GM19099 (cell line): ENCODE results near the gene PAK1.

Source experiments
- POLR2A ChIP-seq: IDR thresholded peaks from 3 replicates; pipeline ENCODE4 v1.6.1; 2011; ENCODE audit warnings: low read depth; ENCODE audit not compliant: insufficient read length; ENCODE audit errors: extremely low read depth

The PAK1 gene

DNA sequence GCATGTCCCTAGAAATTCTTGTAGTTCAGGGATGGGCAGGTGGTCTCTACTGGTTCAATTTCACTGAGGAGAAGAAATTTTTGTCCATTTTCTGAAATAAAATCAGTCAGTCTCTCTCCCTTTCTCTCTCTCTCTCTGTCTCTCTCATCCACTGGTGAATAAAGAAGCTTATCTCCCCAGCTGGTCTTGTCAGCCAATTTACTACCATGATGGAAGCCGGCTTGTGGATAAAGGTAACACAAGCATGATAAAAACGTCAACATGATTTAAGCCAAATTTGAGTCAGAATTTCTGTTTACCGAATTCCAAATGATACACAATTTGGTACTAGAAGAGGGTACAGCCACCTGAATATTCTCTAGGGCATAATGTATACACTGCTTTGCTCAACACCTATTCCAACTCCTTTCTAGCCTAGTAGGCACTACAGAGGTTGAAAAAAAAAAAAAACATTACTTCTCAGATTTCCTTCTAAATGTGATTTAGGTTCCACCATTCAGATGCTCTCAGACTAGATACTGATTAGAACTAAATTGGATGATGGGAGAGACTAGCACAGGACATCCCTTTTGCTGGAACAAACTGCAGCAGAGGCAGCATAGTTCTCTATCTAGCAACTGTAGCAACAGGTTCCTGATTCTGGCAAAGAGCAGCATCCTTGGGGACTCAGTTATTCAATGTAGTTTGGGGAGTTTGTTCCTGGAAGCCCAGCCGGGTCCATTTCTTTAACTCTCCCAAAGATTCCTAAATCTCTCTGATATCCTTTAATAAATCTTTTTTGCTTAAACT is 18.8 kb downstream of the PAK1 start:
- no peak for TF ChIP-seq POLR2A

DNA sequence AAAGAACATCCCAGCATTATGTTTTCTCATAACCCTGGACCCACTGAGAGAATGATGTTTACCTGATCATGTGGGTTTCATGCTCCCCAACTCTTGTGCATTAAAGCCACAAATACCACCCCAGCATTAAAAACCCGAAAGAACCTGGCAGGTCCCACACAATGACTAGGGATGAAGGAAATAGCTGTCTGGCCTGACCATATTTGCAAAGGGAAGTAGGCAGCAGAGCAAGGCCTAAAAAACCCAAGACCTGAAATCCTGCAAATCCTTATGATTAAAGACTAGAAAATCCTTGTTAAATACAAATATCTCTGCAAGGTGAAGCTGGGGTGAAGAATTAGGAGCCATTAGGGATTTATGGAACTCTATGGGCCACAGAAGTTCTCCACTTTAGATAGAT is 23.7 kb downstream of the PAK1 start:
- no peak for TF ChIP-seq POLR2A

DNA sequence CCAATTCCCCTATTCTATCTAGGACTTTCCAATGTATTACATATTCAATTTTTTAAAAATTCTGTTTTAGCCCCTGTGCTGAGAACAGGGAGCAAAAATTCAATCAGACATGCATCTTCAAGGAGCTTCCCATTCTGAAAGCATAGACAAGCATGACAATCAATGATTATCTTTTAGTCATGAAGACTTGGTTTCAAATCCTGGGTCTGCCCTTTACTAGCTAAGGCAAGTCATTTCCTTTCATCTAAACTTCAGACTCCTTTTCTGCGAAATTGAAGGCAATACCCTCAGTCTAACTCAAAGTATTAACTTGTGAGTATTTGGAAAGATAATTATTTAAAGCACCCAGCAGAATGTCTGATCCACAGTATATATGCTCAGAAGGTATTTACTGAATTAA is 24.1 kb downstream of the PAK1 start:
- TF ChIP-seq POLR2A, result no peak

DNA sequence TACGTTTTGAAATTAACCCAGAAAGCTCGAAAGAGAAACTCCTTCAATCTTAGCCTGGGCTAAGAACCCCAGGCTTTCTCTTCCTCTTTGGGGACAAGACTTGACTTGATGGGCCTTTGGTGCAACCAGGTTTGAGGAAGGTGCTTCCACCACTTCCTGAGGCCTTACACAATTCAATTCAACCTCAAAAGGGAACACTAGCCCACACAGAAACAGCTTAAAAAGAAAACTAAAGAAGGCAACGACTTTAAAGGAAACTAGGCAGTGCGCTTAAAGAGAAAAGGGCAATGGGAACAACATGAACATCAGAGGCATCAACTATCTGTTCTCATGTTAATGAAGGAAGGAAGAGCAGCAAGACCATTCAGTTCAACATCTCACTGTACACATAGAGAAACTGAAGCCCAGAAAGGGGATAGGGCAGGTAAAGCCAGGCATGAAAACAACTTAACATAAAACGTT is 24.8 kb downstream of the PAK1 start:
- TF ChIP-seq POLR2A, result no peak

DNA sequence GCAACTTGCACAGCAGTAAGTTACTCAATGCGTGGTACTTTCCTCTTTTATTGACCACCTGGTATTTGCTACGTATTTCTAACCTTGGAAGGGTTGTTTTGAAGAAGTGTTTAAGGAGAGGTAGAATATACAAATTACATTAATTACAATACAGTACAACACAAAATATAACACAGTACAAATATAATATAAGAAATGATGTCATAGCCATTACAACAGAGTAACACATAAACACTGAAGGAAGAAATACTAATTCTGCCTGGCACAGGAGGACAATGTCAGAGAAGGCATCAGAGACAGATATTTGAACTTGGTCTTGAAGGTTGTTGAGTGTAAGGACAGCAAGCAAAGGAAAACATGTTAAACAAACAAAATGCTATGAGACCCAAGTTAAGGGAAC is 25.6 kb downstream of the PAK1 start:
- TF ChIP-seq POLR2A, result no peak

DNA sequence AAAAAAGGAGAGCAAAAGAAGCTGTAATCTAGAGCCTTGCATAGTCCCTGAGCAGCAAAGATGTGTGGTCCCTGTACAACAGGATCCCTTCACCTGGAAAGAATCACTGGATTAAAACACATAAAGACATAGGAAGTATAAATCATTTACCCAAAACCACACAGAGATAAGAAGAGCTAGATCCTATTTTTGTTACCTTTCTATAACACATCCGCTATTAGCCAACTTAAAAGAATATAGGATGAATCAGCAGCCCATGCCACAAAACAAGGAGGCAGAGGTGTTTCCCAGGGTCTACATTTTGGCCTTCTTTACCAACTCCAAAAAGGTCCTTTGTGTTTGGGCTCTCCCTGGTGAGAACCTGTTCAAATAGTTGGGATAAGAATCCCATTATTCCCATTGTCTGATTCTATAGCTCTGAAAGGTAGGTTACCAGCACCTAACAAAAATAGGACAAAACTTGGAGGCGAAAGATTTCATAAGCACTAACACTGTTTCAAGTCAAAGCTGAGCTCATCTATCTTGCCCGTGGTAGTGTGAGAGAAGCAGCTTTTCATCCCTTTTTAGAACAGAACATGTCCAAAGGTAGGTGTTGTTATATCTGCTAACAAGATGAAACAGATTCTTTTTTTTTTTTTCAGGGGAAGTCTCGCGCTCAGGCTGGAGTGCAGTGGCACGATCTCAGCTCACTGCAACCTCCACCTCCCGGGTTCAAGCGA is 26.8 kb downstream of the PAK1 start:
- no peak for TF ChIP-seq POLR2A

DNA sequence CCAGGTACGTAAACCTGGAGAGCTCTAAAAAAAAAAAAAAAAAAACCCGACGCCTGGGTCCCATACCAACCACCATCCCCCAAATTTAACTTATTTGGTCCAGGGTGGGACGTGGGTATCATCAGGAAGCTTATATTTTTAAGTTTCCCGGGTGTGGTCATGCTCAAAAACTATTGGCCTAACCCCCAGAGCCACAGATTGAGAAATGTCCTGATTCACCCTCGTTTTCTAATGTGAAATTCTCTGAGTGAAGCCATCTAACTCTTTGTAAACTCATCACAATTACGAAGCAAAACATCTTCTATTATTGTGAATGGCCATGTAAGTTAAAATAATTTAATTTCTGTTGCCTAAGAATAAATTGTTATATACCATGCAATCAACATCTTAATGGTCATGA is 29.6 kb downstream of the PAK1 start:
- no peak for TF ChIP-seq POLR2A

DNA sequence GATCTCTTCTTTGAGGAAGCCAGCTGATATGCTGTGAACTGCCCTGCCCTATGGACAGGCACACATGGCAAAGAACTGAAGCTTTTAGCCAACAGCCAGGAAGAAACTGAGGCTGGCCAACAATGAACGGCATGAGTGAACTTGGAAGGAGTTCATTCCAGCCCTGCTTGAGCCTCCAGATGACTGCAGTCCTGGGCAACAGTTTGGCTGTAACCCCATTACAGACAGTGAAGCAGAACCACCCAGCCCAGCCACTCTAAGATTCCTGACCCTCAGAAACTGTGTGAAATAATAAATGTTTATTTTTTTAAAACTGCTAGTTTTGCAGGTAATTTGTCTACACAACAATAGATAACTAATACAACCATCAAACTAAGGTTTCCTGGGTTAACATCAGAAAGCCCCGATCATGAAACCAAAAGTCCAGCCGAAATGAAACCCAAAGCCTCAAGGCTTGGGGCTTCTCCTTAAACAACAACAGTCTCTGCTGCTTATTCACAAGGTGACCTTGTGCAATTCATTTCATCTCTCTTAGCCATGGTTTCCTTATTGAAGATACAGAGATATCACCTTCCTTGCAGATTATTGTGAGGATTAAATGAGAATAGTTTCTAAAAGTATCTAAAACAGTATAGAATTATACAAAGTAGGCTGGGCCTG is 31.4 kb downstream of the PAK1 start:
- no peak for TF ChIP-seq POLR2A

DNA sequence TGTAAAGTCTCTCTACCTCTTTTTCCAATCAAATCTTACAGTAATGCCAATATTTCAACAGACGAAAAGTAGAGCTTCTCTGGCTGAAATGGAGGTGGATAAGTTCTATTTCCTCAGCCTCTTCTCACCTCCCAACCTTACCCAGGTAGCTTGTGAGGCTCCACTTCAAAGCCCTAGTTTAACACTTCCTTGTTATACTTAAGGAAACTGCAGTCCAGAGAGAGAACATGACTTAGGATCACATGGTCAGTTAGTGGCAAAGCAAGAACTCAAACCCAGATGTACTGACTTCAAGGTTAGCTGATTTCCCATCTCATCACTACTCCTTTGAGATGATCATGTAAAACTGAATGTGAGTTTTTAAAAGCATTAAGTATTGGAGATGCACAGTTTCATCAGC is 32.5 kb downstream of the PAK1 start:
- TF ChIP-seq POLR2A, result no peak

DNA sequence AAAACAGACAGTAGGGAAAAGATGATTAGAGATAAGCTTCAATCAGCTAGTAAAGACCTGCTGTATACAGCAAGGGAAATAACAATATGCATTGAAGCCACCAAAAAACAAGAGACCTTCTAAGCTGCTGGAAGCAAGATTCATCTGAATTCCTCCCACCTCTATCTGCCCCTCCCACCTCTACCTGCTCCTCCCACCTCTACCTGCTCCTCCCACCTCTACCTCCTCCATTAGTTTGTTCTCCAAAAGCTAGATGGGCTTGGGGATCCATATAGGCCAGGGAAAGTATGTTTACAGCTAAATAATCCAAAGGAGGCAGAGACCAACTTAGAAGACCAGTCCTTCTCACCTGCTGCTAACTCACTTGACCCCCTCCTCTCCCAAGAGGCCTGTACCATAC is 33.2 kb downstream of the PAK1 start:
- TF ChIP-seq POLR2A, result no peak

DNA sequence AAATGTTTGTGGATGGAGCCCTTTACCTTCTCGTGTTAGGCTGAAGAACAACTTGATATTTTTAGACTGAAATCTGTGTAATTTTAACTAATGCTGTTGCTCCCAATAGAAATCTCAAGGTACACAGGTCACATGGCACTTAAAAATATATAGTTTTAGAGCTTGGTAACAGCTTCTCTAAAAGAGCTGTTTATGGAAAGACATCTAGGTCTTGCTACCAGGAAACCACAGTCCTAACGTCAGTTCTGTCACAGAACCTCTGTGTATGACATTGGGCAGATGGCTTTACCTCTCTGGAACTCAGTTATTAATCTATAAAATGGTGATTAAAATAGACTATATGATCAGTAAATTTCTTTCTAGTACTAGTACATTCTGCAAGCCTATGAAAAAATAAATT is 35.4 kb downstream of the PAK1 start:
- no peak for TF ChIP-seq POLR2A

DNA sequence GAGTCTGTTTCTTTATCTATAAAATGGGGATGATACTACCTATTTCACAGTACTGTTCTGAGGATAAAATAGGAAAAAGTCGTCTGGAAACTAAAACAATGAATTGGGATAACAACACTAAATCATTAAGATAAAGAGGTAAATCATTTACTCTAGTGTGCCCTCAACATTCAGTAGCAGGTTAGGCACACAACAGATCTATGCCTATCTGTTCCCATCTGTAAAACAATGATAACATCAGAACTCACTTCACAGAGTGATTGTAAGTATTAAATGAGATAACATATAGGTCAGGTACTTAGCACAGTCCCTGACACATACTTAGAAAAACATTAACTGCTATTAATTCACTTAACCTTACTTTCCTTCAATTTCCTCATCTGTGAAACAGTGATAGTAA is 36.9 kb downstream of the PAK1 start:
- no peak for TF ChIP-seq POLR2A

DNA sequence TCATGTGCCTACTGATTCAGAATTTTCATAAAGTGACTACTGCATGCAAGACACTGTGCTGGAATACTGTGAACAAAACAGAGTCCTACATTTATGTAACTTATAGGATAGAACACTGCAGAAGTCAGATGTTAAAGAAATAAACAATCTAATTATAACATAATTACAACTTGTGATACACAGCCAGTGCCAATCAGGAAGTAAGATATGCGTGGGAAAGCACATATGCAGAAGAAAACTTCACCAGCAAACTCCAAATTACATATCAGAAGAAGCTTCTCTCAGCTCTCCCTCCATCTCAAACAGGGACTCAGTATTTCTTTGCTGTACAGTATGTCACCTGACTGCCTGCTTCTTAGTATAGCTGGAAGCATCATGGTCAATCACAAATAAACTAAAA is 37.4 kb downstream of the PAK1 start:
- TF ChIP-seq POLR2A, result no peak

DNA sequence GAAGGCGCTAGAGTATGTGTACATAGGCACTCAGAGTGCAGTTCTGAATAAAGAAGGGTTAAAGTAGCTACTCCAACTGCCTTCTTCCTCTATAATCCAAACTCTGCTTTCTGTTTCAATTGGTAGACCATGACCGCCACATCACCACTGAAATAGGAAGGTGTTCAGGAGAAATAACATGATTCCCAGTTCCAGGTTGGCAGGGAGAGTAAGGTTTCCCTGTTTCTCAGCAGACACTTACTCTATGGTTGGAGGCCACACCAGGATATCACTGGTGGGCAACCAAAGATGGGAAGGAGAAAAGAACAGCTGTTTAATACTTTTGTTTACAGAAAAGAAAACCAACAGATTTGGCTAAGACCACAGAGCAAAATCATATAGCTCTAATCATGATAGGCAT is 37.9 kb downstream of the PAK1 start:
- TF ChIP-seq POLR2A, result no peak

DNA sequence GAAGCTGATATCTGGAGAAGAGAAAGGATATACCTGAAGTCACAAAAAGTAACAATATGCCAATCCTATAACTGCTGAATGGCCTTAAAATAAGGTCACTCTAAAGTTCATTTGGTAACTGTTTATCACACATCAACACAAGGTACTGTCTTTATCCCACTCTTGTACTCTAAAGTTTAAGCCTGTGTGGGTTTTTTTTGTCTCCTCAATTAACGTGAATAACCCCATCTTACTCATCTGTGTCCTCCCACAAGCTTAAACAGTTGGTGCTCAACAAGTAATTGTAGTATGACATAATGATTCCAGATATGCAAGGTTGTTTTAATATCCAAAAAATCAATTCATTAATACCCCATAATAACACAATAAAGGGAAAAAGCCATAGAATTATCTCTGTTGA is 42.1 kb downstream of the PAK1 start:
- no peak for TF ChIP-seq POLR2A

DNA sequence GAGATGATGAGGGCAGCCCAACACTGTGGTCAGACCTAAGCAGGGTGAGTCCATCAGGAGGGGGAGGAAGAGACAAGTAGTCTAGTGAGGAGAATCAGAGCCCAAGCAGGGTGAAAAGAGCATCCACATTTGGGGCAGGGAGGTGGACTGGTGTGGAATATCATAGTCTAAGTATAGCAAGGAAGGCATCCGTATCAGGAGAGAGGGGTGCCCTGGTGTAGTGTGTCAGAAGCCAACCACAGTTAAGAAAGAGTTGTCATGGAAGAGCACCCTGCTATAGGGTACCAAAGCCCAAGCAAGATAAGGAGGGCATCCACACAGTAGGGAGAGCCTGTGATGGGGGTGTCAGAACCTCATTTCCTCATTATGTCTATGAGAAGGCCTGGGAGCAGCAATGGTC is 45.3 kb downstream of the PAK1 start:
- no peak for TF ChIP-seq POLR2A
